NCI-H2196 treated with DMSO at 0.1 percent for 48 hours (cell line): Measurements from ENCODE around the gene ACOT6.
A peak's percentile ranks its signal among the peaks of the same experiment; 100 is the strongest.
"Not testable (repeated sequence)": the region's sequence is repeated elsewhere in the genome, so short reads cannot be mapped to it uniquely, and the experiment has no call there.

Experiments
- DNase-seq: peaks from one replicate; lab custom pipeline; 2025; ENCODE audit not compliant: unreplicated experiment; lab: John Stamatoyannopoulos, UW

The ACOT6 gene

GRCh38 chr14:73594491-73594890 lies 17.8 kb upstream of the ACOT6 start:
- DNase-seq, result no peak

DNA sequence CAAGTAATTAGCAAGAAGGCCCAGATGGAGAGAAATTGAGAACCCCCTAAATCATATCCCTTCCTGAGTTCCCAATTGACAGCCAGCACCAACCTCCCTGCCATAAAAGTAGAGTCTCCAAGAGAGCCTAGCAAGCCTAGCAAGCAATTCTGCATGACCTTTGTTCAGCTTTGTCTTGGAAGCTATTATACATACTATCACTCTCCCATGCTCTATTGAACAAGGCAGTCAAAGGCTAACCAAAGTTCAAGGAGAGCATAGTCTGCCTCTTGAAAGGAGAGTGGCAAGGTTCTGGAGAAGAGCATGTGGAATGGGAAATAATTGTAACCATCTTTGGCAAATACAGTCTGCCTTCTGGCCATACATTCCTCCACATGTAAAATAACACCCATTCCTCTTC lies 12.8 kb upstream of the ACOT6 start:
- DNase-seq, result no peak

- DNase-seq, result no peak
These were observed 9.3 kb upstream of the ACOT6 start for GRCh38 chr14:73602994-73603393.

DNA sequence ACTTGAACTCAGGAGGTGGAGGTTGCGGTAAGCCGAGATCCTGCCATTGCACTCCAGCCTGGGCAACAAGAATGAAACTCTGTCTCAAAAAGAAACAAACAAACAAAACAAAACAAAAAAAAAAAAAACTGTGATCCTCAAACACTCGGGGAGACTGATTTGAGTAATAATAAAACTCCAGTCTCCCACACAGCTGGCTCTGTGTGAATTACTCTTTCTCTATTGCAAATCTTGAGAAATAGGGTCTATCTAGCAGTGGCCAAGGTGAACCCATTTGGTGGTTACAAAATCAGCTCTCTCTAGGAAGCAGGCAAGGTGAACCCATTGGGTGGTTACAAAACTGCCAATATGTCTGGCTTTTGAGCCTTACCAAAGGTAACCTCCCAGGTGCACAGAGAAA lies 6.0 kb upstream of the ACOT6 start:
- no peak for DNase-seq

DNA sequence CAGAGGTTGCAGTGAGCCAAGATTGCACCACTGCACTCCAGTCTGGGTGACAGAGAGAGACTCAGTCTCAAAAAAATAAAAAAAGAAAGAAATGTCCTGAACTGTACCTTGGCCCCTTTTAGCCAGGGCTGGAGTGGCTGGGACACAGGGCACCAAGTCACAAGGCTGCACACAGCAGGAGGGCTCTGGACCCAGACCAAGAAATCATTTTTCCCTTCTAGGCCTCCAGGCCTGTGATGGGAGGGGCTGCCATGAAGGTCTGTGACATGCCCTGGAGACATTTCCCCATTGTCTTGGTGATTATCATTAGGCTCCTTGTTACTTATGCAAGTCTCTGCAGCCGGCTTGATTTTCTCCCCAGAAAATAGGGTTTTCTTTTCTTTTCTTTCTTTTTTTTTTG lies 5.1 kb upstream of the ACOT6 start:
- no peak for DNase-seq

DNA sequence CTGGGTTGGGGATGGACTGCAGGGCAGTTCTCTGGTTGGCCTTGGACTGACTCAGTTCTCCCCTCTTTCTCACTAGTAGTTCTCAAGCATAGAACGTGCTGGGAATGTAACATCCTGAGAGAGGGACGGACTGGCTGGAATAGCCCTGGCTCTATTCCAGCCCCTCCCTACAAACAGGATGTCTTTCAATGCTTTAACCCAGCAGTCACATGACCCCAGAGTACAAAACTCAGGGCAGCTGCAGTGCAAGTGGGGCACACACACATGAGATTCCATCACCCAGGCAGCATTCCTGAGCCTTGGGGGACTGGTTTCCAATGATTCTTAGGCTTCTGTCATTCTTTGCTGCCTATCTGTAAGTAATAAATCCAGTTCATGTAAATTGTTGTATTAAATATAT lies 1.6 kb upstream of the ACOT6 start:
- DNase-seq, result no peak

- DNase-seq, result no peak
These were observed 698 bp downstream of the ACOT6 start for GRCh38 chr14:73613046-73613383.

- DNase-seq, result no peak
These were observed 1.2 kb downstream of the ACOT6 start for GRCh38 chr14:73613419-73613963.

DNA sequence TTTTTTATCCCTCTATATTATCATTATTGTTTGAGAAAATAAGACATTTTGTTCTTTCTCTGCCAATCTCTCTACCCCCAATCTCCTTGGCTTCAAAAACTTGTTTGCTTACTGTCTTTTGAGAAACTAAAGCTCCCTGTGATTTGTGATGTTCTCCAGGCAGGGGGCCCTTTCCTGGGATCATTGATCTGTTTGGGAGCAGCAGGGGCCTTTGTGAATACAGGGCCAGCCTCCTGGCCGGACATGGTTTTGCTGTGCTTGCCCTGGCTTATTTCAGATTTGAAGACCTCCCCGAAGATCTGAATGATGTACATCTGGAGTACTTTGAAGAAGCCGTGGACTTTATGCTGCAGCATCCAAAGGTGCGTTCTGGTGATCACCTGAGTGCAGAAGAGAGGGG lies 4.5 kb downstream of the ACOT6 start:
- no peak for DNase-seq

DNA sequence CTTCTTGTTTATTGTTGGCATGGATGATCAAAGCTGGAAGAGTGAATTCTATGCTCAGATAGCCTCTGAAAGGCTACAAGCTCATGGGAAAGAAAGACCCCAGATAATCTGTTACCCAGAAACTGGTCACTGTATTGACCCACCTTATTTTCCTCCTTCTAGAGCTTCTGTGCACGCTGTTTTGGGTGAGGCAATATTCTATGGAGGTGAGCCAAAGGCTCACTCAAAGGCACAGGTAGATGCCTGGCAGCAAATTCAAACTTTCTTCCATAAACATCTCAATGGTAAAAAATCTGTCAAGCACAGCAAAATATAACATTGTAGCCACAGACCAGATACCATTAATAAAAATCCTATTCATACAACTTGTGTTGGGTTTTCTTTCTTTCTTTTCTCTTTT lies 7.2 kb downstream of the ACOT6 start:
- DNase-seq, result no peak

DNA sequence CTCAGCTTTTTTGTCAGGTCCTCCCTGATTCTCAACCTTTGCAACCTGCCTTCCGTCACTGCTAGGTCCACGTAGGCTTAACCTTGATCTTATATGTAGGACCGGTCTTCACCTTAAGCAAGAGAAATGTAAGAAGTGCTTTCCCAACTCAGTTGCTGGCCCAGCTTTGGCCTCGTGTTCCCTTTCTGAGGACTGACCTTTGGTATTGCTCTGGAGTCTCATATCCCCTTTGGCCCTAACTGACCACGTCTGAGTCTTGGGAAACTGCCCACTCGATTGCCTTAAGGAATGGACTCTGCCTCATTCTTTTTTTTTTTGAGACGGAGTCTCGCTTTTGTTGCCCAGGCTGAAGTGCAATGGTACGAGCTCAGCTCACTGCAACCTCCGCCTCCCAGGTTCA lies 8.0 kb downstream of the ACOT6 start:
- DNase-seq, result no peak

- no peak for DNase-seq
These were observed 11.3 kb downstream of the ACOT6 start for GRCh38 chr14:73623504-73624054.

- DNase-seq, result no peak
These were observed 13.4 kb downstream of the ACOT6 start for GRCh38 chr14:73625706-73626105.

DNA sequence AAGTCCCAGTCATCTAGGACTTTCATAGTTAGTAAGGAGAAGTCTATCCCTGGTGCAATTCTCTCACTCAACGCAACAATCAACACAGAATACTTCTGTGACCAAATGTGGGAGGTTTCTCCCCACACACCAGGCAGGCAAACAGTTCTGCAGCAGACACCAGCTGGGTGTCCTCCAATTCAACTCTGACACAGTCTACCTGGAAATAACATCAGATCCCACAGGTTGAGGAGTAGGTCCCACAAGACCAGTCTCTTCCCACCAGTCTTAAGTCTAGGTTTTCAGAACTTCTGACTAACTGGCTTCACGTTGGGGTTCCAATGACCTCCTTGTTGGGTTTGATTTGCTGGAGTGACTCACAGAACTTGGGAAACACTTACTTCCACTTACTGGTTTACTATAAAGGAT lies 14.8 kb downstream of the ACOT6 start:
- no peak for DNase-seq

DNA sequence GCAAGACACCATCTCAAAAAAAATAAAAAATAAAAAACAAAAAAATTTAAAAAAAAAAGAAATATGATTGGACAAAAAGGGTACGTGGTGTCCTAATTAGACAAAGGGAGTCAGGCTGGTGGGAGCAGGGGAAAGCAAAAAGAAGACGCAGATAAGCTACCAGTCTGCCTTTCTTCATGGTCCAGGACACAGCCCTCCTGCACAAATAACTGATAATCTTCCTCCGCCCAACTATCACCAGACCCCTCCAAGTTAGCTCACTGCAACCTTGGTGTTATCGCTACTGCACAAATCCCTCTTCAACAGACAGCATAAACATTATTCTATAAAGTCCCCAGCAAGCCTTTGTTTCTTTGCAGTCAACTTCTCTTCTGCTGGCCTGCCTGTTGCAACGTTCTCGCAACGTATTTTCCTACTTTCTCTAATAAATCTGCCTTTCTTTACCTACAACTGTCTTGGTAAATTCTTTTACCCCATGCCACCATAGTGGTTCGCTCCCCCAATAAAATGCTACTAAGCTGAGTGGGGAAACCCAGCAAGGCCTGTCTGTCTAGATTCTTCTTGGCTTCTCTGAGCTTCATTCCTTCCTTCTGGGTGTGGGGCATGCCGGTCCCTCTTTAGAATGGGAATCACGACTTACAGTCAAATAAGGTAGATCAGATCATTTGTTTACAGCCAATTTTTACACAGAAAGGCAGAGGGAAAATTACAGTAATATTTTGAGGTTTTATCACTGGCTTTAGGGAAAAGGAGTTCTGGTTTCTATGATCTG lies 17.9 kb downstream of the ACOT6 start:
- DNase-seq, result no peak

- peak; percentile 64 for DNase-seq
These were observed 21.0 kb downstream of the ACOT6 start for GRCh38 chr14:73633116-73634010.

- no peak for DNase-seq
These were observed 21.9 kb downstream of the ACOT6 start for GRCh38 chr14:73634011-73634833.

DNA sequence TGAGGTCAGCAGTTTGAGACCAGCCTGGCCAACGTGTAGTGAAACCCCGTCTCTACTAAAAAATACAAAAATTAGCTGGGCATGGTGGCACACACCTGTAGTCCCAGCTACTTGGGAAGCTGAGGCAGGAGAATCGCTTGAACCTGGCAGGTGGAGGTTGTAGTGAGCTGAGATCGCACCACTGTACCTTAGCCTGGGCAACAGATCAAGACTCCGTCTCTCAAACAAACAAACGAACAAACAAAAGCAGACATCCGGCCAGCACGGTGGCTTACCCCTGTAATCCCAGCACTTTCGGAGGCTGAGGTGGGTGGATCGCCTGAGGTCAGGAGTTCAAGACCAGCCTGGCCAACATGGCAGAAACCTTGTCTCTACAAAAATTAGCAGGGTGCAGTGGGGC lies 24.0 kb downstream of the ACOT6 start:
- not testable (repeated sequence) for DNase-seq

DNA sequence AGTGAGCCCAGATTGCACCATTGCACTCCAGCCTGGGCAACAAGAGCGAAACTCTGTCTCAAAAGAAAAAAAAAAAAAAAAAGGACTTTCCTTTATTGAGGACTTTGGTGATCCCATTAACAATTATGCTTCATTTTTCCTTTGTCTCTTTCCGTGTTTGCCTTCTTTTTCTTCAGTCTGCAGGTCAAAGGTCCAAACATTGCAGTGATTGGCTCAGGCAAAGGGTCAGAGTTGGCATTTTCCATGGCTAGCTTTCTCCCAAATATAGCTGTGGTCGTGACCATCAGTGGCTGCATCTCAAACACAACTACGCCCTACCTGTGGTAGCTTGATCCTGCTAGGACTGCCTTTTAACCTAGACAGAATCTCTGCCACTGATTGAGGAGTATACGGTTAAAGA lies 25.5 kb downstream of the ACOT6 start:
- DNase-seq, result no peak

DNA sequence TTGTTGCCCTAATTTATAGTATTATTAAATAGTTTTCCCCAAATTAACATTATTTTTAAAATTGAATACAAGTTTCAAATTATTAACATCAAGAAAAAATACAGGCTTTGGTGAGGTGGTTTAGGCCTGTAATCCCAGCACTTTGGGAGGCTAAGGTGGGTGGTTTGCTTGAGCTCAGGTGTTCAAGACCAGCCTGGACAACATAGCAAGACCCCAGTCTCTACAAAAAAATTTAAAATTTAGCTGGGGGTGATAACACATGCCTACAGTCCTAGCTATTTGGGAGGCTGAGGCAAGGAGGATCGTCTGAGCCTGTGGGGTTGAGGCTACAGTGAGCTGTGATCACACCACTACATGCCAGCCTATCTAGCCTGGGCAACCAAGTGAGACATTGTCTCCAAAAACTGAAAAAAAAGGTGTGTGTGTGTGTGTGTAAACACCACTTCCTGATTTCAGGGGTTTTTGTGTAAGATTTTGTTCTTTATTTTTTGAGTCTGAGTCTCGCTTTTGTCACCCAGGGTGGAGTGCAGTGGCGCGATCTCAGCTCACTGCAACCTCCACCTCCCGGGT lies 28.6 kb downstream of the ACOT6 start:
- no peak for DNase-seq
